Amniotic epithelial cell (primary cell): ENCODE measurements around the gene CTBP2.
A peak's percentile ranks its signal among the peaks of the same experiment; 100 is the strongest.

Experiments used
- DNase-seq: peaks from one replicate; pipeline ENCODE4 v3.0.0-alpha.2; 2010; ENCODE audit warnings: low read depth

Gene CTBP2

DNA sequence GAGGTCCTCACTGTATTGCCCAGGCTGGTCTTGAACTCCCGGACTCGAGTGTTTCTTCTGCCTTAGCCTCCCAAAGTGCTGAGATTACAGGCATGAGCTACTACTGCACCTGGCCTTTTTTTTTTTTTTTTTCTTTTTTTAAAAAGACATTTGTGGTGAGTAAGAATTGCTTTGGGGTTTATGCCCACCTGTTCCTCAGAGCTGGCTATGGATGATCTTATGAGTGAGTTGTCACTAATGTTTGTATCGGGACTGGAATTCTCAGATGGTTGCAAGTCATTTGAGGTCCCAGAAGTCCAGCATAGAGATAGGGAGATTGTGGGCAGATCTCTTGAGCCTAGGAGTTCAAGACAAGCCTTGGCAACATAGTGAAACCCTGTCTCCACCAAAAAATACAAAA is 183.2 kb downstream of the CTBP2 start:
- DNase-seq = no peak

DNA sequence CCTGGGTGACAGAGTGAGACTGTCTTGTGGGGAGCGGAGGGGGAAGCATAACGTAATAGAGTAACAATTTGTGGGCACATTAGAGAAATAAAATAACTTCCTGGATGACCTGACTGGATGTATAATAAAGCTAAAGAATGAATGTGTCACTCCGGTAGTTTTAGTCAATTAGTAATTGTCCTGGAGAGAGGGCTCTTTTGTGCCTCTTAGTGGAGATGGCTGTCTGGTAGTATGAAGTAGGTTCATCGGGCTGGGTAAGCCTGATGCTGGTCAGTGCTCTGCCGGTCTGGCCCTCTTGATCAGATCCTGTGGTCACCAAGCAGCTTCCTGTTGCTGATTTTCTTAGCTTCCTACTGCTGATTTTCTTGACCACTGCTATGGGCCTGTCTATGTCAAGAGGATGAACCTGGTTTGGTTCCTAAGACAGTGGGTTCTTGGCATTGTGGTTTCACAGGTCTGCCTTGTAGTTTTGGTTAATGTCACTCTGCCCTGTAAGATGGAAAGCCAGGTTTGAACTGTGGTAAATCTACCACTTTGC is 184.3 kb downstream of the CTBP2 start:
- DNase-seq = peak; percentile 13

DNA sequence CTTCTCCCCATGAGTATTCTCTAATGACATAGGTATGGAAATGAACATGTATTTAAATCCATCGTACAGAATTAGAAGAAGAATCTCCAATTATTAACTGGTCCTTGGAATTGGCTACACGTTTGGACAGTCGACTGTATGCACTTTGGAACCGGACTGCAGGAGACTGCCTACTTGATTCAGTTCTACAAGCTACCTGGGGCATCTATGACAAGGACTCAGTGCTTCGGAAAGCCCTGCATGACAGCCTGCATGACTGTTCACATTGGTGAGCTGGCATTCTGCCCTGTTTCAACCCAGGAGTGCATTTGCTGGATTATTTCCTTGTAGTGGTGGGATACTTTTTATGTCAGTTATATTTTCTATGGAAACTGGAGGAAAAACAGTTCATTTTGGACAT is 186.2 kb downstream of the CTBP2 start:
- DNase-seq = no peak

DNA sequence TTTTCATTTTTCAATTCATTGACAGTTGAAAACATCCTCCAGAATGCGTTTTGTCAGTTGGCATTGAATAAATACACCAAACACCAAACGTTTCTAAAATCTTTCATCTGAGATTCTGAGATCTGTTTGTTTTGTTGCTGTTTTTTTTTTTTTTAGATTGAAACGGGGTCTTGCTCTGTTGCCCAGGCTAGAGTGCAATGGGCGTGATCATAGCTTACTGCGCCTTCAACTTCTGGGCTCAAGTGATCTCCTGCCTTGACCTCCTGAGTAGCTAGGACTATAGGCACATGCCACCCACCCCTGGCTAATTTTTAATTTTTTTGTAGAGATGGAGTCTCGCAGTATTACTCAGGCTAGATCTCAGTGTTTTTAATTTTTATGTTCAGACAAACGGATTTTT is 187.7 kb downstream of the CTBP2 start:
- DNase-seq = no peak

DNA sequence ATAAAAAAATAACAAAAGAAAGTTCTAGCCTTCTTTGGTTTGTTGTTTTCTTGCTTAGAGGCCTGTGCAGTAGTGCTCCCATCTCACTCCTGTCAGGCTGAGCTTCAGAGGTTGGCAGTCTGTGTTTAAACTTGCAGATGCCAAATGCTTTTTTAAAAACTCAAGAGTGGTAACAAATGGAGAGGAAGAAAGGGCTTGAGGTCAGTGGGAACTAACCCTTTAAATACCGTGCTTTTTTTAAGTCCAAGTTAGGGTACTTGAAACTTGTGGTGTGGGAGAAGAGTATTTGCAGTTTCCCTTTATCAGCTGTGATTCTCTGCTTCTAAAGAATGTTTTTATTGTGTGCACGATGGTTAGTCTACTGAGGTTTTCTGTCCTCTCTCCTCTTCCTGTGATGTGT is 189.1 kb downstream of the CTBP2 start:
- DNase-seq = no peak

DNA sequence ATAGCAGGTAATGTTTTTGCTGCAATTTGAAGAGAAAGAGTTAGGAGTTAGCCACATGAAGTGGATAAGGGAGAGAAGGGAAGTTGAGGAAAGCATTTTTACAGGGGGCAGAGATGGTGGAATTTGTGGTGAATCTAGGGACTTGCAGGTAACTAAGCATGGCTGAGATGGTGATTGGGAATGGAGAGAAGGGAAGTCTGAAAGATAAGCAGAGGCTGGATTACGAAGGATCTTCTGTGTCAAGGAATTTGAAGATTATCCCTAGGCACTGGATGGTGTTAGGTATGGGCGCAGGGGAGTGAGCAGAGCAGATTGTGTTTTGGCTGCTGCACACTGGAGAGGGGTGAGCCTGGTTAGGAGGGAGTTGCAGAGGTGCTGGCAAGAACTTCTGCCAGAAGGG is 193.1 kb downstream of the CTBP2 start:
- DNase-seq = no peak

DNA sequence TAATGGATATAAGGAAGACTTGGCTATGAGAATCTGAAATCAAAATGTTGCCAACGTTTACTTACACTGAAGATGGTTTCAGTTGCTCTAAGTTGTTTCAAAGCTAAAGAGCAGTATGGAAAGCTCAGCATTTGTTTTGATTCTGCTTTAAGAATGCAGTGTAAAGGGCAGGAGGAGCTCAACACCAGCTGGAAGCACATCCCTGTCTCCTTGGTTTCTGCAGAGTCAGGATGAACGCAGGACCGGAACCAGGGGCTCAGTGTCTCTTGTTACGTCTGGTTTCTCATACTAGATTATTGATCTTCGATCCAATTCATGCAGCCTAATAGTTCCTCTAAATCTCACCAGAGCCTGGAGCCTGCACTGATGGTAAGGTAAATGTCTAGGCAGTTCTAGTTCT is 194.4 kb downstream of the CTBP2 start:
- DNase-seq = no peak

DNA sequence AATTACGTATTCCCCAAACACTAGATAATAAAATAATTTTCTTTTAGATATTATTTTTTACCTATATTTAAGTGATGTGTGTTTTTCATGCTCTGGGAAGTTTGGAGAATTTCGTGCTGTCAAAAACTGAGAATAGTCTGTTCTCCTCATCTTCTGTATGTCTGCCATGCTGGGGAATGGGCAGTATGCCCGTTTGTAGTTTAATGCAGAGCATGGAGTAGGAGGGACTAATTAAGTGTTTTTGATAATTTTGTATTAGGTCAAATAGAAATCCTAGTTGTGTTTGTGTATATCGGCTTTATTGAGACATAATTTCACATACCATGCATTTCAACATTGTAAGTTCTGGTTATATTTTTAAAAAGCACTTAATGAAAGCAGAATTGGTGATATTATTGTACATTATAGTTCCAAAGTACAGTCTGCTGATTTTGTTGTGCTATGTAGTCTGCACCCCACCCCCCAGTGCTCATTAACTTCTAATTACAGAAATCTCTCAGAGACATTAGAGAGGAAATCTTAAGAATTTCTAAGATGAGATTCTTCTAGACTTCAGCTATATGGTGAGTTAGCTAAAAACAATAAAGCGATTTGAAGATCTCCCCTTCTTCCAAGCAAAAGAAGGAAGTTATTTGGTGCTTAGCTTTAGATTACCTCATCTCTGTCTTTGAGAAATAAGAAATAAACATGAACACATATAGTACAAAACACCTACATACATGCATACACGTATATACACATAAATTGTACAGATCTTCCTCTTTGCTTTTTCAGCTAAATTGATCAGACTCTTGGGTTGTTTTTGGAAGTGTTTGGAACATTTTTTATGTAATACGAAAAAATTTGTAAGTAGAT is 196.3 kb downstream of the CTBP2 start:
- DNase-seq = no peak

DNA sequence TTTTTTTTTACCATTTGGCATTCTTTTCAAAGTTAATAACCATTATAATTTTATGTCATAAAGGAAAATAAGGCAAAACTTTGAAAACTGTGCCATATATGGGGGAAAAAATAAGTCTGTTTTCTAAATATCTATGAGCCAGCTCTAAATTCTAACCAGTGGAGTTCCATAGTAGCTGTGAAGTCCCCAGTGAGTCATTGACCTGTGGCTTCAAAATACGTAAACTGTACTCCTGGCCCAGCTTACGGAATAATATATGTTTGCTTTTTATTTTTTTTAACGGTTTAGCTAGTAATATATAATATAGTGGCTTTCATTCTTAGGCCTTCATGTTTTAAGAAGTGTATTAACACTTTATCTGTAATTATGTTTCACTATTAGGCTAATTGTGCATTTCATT is 197.9 kb downstream of the CTBP2 start:
- DNase-seq = no peak

DNA sequence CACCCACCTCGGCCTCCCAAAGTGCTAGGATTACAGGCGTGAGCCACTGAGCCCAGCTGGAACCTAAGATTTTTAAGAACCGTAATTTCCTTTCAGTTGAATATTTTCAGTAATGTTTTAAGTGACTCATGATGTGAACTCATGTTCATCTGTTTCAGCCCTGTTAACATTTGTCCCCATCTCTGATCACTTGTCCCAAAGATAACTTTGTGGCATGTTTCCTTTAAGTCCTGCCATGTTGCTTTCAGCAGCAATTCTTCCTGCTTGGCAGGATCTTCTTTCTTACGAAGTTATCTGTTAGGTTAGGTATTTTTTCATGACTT is 199.2 kb downstream of the CTBP2 start:
- no peak for DNase-seq

DNA sequence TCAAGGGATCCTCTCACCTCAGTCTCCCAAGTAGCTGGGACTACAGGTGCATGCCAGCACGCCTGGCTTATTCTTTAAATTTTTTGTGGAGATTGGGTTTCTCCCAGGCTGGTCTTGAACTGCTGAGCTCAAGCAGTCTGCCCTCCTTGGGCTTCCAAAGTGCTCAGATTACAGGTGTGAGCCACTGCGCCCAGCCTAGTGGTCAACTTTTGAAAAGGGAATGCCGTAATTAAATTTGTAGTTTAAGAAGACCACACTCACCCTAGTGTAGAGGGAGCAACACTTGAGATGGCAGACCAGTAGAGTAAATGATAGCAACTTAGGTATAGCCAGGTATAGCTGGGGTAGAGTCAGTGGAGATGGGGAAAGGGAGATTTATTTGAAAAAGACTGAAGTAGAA is 200.8 kb downstream of the CTBP2 start:
- DNase-seq = no peak

DNA sequence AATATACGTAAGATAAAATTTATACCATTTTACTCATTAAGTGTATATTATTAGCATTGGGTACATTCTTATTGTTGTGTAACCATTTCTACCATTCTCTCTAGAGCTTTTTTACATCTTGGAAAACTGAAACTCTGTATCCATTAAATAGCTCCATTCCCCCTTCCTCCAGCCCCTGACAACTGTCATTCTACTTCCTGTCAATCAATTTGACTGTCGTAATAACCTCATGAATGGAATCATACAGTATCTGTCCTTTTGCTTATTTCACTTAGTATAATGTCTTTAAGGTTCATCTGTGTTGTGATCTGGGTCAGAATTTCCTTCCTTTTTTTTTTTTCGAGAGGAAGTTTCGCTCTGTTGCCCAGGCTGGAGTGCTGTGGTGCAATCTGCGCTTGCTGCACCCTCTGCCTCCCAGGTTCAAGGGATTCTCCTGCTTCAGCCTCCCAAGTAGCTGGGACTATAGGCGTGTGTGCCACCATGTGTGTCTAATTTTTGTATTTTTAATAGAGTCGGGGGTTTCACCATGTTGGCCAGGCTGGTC is 202.9 kb downstream of the CTBP2 start:
- DNase-seq = no peak

DNA sequence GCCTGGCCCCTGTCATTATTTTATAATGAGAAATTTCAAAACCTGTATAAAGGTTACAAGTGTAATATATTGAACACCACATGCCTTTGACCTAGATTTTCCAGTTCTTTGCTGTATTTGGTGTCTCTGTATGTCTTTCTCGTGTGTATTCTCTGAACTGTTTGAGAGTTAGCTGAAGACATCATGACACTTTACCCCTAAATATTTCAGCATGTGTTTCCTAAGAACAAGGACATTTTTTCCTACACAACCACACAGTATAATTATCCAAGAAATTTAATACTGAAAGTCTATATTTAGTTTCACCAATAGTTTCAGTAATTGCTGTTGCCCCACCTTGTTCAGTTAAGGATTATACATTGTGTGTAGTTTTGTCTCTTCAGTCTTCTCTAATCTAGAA is 203.6 kb downstream of the CTBP2 start:
- DNase-seq = no peak

DNA sequence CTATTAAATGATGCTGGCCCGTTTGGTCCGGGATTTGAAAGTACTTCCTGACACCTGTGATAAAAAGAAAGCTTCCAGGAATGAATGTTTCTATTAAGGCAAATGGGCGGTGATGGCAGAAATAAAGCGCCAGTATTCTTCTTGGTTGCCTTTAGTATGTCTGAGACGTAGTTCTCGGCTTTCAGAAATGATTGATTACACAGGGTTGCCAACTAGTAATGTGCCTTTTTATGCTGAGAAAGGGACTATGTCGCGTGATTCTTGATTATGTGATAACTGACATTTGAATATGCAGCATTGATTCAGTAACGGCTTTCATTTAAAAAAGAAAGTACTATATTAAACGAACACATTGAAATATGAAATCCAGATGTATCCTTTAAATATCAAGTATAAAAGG is 204.5 kb downstream of the CTBP2 start:
- DNase-seq = no peak

DNA sequence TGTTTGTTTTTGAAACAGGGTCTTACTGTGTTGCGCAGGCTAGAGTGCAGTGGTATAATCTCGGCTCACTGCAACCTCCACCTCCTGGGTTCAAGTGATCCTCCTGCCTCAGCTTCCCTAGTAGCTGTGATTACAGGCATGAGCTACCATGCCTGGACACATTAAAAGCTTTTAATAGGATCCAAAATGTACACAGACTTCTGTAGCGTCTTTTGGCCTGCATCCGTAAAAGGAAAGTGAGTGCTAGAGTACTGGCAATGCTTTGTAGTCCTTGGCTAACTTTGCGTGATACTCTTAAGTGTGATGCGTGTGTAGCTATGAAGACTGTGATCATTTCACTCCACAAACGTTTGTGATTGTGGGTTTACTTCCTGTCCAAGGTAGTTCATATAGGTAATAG is 205.1 kb downstream of the CTBP2 start:
- DNase-seq = no peak

DNA sequence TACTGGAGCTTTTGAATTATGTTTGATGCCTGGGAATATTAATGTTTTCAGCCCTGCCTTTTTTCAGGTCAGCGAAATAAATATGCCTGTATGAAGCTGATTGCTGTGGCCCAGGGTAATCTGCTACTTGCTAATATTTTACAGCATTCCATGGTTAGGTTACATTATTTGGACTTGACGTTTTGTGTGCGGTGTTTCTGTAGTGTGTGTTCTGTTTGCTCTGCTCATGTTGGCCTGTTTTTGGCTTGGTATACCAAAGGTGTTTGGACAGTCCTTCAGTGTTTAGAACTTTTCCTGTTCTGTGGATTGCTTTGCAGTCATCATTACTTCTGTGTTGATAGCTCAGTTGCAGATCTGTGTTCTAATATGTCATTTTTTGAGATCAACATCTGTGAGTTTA is 206.9 kb downstream of the CTBP2 start:
- DNase-seq = no peak

DNA sequence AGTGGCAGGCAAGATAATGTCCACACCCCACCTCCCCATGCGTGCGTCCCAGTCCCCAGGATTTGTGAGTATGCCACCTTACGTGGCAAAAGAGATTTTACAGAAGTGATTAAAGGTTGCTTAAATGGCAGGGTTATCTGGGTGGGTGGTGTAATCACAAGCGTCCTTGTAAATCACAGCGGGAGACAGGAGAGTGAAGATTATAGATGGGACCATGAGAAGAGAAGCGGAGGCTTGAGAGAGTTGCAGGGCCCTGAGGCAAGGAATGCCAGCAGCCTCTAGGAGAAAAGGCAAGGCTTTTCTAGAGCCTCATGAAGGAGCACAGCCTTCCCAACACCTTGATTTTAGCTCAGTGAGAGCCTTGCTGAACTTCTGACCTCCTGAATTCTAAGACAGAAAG is 208.2 kb downstream of the CTBP2 start:
- DNase-seq = peak; percentile 30

DNA sequence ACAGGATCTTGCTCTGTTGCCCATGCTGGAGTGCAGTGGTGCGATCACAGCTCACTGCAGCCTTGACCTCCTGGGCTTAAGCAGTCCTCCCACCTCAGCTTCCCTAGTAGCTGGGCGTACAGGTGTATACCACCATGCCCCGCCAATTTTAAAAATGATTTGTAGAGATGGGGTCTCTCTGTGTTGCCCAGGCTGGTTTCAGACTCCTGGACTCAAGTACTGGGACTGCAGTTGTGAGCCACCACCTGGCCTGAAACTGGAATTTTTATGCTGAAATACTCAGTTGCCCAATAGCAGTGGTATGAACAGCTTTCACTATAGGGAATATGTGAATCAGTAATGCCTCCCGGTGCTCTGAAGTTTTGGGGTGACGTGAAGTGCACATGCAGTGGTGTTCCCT is 210.8 kb downstream of the CTBP2 start:
- DNase-seq = peak; percentile 82

DNA sequence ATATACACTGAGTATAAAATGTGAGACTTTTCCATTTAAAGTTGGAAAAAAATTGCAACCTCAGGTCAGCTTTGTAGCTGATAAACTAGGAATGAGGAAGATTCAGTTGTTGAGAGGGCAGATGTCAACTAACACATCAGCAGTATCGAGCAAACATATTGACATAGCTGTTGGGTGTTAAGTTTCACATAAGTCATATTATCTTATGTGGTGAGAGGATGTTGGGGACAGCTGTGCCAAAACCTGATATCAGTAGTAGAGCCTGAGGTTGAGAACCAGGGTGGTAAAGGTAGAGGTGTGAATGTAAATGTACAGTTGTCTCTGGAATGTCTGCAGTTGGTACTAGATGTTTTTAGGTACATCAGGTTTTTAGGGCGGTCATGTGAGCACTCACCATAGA is 213.4 kb downstream of the CTBP2 start:
- no peak for DNase-seq

DNA sequence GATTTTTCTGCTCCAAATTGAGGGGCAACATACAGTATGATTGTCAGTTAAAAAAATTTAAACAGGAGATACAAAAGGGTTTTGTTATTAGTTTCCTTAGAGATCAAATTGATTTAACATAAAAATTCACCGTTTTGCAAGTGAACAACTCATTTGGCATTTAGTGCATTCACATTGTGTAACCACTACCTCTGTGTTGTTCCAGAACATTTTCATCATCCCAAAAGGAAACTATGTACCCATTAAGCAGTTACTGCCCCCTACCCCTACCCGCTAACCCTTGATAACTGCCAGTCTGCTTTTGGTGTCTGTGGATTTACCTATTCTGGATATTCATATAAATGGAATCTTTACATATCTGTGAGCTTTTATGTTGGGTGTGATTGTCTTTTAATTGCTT is 215.4 kb downstream of the CTBP2 start:
- peak; percentile 83 for DNase-seq

DNA sequence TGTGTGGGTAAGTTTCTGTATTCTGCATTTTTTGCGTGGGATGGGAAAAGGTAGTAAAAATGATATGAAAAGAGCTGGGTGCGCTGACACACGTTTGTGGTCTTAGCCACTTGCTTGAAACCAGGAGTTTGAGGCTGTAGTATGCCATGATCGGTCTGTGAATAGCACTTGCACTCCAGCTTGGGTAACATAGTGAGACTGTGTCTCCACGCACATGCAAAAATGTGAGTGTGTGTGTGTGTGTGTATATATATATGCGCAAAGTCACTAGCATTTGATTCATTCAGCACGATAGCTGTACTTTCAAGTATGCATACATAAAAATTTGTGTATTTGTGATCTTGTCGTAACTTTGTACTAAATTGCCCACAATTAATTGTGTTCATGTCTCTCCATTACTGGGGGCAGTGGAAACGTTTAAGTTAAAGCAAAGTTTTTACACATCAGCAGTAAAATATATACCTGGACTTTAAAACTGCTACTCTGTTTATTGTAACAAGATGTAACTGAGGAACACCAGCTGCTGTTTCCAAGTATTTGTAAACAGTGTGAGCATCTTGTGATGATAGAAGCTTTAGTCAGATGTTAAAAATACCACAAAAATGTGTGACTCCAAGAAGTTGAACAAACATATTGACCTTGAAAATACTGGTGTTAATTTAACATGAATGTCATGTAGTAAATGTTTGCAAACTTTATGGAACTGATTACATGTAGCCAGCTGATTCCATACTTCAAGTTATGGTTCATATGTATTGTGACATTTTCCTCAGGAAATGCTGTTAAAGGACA is 216.9 kb downstream of the CTBP2 start:
- DNase-seq = peak; percentile 95

DNA sequence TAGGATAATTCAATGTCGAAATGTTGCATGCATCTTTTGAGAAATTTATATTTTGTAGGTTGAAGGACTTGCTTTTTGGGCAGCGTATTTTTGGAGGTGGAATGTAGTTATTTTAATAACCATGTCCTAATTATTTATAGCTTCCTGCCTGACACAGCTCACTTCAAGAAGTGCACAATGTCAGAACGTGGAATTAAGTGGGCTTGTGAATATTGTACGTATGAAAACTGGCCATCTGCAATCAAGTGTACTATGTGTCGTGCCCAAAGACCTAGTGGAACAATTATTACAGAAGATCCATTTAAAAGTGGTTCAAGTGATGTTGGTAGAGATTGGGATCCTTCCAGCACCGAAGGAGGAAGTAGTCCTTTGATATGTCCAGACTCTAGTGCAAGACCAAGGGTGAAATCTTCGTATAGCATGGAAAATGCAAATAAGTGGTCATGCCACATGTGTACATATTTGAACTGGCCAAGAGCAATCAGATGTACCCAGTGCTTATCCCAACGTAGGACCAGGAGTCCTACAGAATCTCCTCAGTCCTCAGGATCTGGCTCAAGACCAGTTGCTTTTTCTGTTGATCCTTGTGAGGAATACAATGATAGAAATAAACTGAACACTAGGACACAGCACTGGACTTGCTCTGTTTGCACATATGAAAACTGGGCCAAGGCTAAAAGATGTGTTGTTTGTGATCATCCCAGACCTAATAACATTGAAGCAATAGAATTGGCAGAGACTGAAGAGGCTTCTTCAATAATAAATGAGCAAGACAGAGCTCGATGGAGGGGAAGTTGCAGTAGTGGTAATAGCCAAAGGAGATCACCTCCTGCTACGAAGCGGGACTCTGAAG is 217.8 kb downstream of the CTBP2 start:
- no peak for DNase-seq
